ENCODE results near the gene GNG8.

DNA sequence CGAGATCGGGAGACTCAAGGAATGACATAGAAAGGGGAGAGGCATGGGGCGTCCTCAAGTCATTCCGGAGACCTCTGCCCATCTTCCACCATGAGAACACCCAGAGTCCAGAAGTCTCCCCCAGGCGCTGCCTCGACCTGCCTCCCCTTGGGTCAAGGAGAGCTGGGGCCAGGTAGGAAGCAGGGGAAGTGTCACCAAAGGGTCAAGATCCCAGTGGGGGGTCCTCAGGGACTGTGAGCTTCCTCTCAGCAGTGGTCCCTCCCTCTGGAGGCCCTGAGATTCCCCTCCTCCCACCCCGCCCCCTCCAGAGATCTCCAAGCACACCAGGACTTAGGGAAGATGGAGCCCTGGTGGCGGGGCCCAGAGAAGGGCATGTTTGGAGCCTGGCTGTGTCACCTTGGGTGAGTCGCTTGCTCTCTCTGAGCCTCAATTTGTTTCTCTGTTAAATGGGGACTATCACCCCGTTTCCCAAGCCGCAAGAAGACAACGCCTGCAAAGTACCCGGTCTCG, 24.1 kb upstream of the GNG8 start:
- TF ChIP-seq POLR2A (IDR thresholded peaks at IDR 0.05; ENCODE audit: low read length) (no peak), GATA1 (IDR thresholded peaks at IDR 0.05; ENCODE audit: low read depth, low read length) (no peak)
